Parathyroid adenoma (tissue), 2 donors: Measurements from ENCODE around the gene MSI2.

Experiments used
- H2AFZ ChIP-seq: fragments of 300-600 bp; sonication (generic); one replicate; pipeline ENCODE4 v1.7.0; 2017; ENCODE audit warnings: antibody characterized with exemption, mild to moderate bottlenecking
- H3K27ac ChIP-seq: fragments of 300-600 bp; sonication (generic); one replicate; pipeline ENCODE4 v1.7.0; 2017
- H3K27me3 ChIP-seq: fragments of 300-600 bp; sonication (generic); one replicate; pipeline ENCODE4 v1.7.0; 2017; ENCODE audit warnings: low read length; ENCODE audit not compliant: control insufficient read depth, insufficient read depth
- H3K36me3 ChIP-seq: fragments of 300-600 bp; sonication (generic); one replicate; pipeline ENCODE4 v1.7.0; 2017; ENCODE audit warnings: low read length; ENCODE audit not compliant: control insufficient read depth, insufficient read depth
- H3K4me1 ChIP-seq: fragments of 300-600 bp; sonication (generic); one replicate; pipeline ENCODE4 v1.7.0; 2017; ENCODE audit warnings: control low read depth
- H3K4me2 ChIP-seq: fragments of 300-600 bp; sonication (generic); one replicate; pipeline ENCODE4 v1.7.0; 2017; ENCODE audit warnings: low read length
- H3K4me3 ChIP-seq: fragments of 300-600 bp; sonication (generic); one replicate; pipeline ENCODE4 v1.7.0; 2017; ENCODE audit warnings: low read depth, low read length
- H3K79me2 ChIP-seq: fragments of 300-600 bp; sonication (generic); one replicate; pipeline ENCODE4 v1.7.0; 2017; ENCODE audit warnings: control low read depth
- H3K9ac ChIP-seq: fragments of 300-600 bp; sonication (generic); one replicate; pipeline ENCODE4 v1.7.0; 2017; ENCODE audit warnings: mild to moderate bottlenecking
- H3K9me3 ChIP-seq: fragments of 300-600 bp; sonication (generic); one replicate; pipeline ENCODE4 v1.7.0; 2017; ENCODE audit warnings: low read length; ENCODE audit not compliant: control insufficient read depth
- CTCF ChIP-seq: fragments of 300-600 bp; sonication (generic); IDR thresholded peaks from one replicate; pipeline ENCODE4 v1.7.0; 2017; ENCODE audit warnings: antibody characterized with exemption, mild to moderate bottlenecking
- donor health status: primary hyperparathyroidism.

The MSI2 gene

GRCh38 chr17:57259306-57259705 lies 3.0 kb downstream of the MSI2 start:
- Histone ChIP-seq H3K9me3 (no peaks in the 10 kb centered on the region), H3K27ac (peak overlapping the region; percentile 94), H3K27me3 (no peaks in the 10 kb centered on the region), H3K9ac (no peak overlapping the region), H2AFZ (no peak overlapping the region), H3K36me3 (no peaks in the 10 kb centered on the region), H3K4me1 (peaks cover 21% of the 10 kb centered on the region), H3K4me2 (peak overlapping the region; percentile 94), H3K4me3 (peak overlapping the region; percentile 73), H3K79me2 (peaks cover 50% of the 10 kb centered on the region)
- no peak for TF ChIP-seq CTCF

GRCh38 chr17:57259817-57260216 lies 3.5 kb downstream of the MSI2 start:
- peak overlapping the region; percentile 94 for H3K27ac ChIP-seq
- H3K79me2 ChIP-seq, result peaks cover 55% of the 10 kb centered on the region
- H2AFZ ChIP-seq, result no peak overlapping the region
- peaks cover 26% of the 10 kb centered on the region for H3K4me1 ChIP-seq
- no peak for TF ChIP-seq CTCF
- peak overlapping the region; percentile 94 for H3K4me2 ChIP-seq
- no peaks in the 10 kb centered on the region for H3K9me3 ChIP-seq
- no peaks in the 10 kb centered on the region for H3K27me3 ChIP-seq
- no peak overlapping the region for H3K9ac ChIP-seq
- no peaks in the 10 kb centered on the region for H3K36me3 ChIP-seq
- H3K4me3 ChIP-seq, result peak overlapping the region; percentile 73

GRCh38 chr17:57260325-57261083 lies 4.2 kb downstream of the MSI2 start:
- Histone ChIP-seq H3K9ac (no peak overlapping the region), H3K4me2 (peak overlapping the region; percentile 94), H3K36me3 (no peaks in the 10 kb centered on the region), H3K9me3 (no peaks in the 10 kb centered on the region), H3K79me2 (peaks cover 61% of the 10 kb centered on the region), H3K27ac (peak overlapping the region; percentile 94), H3K4me3 (peak overlapping the region; percentile 73), H2AFZ (no peak overlapping the region), H3K4me1 (peaks cover 28% of the 10 kb centered on the region), H3K27me3 (no peaks in the 10 kb centered on the region)
- TF ChIP-seq CTCF, result no peak

GRCh38 chr17:57261084-57261461 lies 4.8 kb downstream of the MSI2 start:
- no peak overlapping the region for H2AFZ ChIP-seq
- no peaks in the 10 kb centered on the region for H3K9me3 ChIP-seq
- no peak overlapping the region for H3K4me3 ChIP-seq
- no peak for TF ChIP-seq CTCF
- H3K36me3 ChIP-seq, result no peaks in the 10 kb centered on the region
- peak overlapping the region; percentile 94 for H3K27ac ChIP-seq
- H3K27me3 ChIP-seq, result no peaks in the 10 kb centered on the region
- H3K79me2 ChIP-seq, result peaks cover 67% of the 10 kb centered on the region
- peaks cover 28% of the 10 kb centered on the region for H3K4me1 ChIP-seq
- H3K9ac ChIP-seq, result no peak overlapping the region
- H3K4me2 ChIP-seq, result no peak overlapping the region

- Histone ChIP-seq H3K4me2 (no peak overlapping the region), H3K27ac (peak overlapping the region; percentile 24), H3K9ac (no peak overlapping the region), H3K36me3 (no peaks in the 10 kb centered on the region), H2AFZ (no peak overlapping the region), H3K9me3 (no peaks in the 10 kb centered on the region), H3K4me1 (peaks cover 36% of the 10 kb centered on the region), H3K4me3 (no peak overlapping the region), H3K27me3 (no peaks in the 10 kb centered on the region), H3K79me2 (peaks cover 76% of the 10 kb centered on the region)
- no peak for TF ChIP-seq CTCF
Measured at GRCh38 chr17:57262557-57262956, 6.2 kb downstream of the MSI2 start.
